Vagina (tissue), 2 donors: ENCODE data around the gene SMG9. TPM values are rescaled to one million over a fixed set of nuclear protein-coding genes. Genes with fewer than 3 reads are reported as not detected.

Source experiments
- DNase-seq, 2 donors: peaks; one replicate each; pipeline ENCODE4 v3.0.0-alpha.2; 2017; ENCODE audit errors: extremely low spot score in 2 of 2
- H3K27ac ChIP-seq: fragments of 200-600 bp; sonication (generic); one replicate; pipeline ENCODE4 v1.5.1; 2019
- H3K27me3 ChIP-seq: fragments of 200-600 bp; sonication (generic); one replicate; pipeline ENCODE4 v1.5.1; 2019
- H3K36me3 ChIP-seq, 2 donors: fragments of 200-600 bp; sonication (generic); one replicate each; pipeline ENCODE4 v1.5.1; 2017 to 2019
- H3K4me1 ChIP-seq: fragments of 200-600 bp; sonication (generic); one replicate; pipeline ENCODE4 v1.5.1; 2019
- H3K4me3 ChIP-seq, 2 donors: fragments of 200-600 bp; sonication (generic); 1 replicate in 1 of 2; 2 replicates in 1 of 2; pipeline ENCODE4 v1.5.1; 2016 to 2019
- H3K9me3 ChIP-seq: fragments of 200-600 bp; sonication (generic); one replicate; pipeline ENCODE4 v1.5.1; 2019
- POLR2A ChIP-seq, 2 donors: fragments of 450-650 bp; IDR thresholded peaks; one replicate each; pipeline ENCODE4 v1.6.1; 2017; ENCODE audit warnings: antibody characterized with exemption in 2 of 2, mild to moderate bottlenecking in 2 of 2, moderate library complexity in 2 of 2
- POLR2AphosphoS5 ChIP-seq, 2 donors: sonication (generic); formaldehyde crosslinking; IDR thresholded peaks; one replicate each; pipeline ENCODE4 v1.9.0; 2017; ENCODE audit warnings: antibody characterized with exemption in 2 of 2, mild to moderate bottlenecking in 2 of 2, low read depth in 1 of 2; ENCODE audit not compliant: insufficient read depth in 1 of 2
- intact Hi-C: fragments of 100-400 bp; cut with DNase I; formaldehyde crosslinking; loops from one replicate; pipeline ENCODE4 v1.15.1; 2023
- total RNA-seq: library from RNA; depleted of rRNA; stranded (reverse); fragments of >200 nt; gene quantifications from one replicate; pipeline ENCODE4 v1.2.3, GENCODE V29; 2016
- TF ChIP-seq, protein P1 (sequence below), 3 experiments: fragments of 450-650 bp in 2 of 3; fragments of 200-600 bp in 1 of 3; sonication (generic) in 1 of 3; IDR thresholded peaks; one replicate each; pipeline ENCODE4 v1.5.1; 2017 to 2019; ENCODE audit warnings: antibody characterized with exemption in 3 of 3, mild to moderate bottlenecking in 2 of 3, moderate library complexity in 2 of 3

Gene SMG9
- total RNA-seq, 1 donor from 2014 or later = 56.5 TPM

DNA sequence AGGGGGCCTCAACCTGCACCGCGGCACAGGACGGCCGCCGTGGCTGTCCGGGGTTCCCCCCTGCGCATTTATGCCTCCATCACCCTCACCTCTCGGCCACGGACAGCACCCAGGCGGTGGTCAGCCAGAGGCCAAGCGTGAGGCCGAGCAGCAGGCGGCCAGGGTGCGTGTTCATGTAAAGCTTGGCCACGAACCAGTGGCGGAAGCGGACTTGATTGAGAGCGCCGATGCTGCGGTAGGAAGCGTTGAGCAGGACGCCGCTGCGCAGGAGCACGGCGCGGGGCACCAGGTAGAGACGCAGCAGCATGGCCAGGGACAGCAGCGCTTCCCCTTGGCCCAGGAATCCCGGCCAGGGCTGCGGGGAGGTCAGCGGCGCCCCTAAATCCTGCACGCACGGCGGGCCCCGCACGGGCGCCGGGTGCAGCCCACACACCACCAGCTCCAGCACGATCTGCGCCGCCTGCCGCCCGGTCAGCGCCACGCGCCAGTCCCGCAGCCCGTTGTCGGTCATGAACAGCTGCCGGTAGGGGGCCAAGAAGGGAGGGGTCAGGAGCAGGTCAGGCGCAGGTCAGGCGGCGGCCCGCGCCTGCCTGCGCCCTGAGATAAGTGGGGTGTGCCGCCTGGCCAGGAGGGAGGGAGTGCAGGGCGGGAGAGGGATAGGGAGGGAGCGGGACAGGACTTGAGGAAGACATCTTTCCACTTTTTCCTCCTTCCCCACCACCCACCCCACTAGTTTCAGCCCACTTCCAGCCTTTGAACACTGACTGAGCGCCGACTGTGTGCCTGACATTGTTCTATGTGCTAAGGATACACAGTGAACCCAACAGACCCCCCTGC lies 19.6 kb upstream of the SMG9 start:
- TF ChIP-seq, protein P1, sequence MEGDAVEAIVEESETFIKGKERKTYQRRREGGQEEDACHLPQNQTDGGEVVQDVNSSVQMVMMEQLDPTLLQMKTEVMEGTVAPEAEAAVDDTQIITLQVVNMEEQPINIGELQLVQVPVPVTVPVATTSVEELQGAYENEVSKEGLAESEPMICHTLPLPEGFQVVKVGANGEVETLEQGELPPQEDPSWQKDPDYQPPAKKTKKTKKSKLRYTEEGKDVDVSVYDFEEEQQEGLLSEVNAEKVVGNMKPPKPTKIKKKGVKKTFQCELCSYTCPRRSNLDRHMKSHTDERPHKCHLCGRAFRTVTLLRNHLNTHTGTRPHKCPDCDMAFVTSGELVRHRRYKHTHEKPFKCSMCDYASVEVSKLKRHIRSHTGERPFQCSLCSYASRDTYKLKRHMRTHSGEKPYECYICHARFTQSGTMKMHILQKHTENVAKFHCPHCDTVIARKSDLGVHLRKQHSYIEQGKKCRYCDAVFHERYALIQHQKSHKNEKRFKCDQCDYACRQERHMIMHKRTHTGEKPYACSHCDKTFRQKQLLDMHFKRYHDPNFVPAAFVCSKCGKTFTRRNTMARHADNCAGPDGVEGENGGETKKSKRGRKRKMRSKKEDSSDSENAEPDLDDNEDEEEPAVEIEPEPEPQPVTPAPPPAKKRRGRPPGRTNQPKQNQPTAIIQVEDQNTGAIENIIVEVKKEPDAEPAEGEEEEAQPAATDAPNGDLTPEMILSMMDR (IDR thresholded peaks at IDR 0.05) = peak in 1 of 3 experiments; percentile 22
- TF ChIP-seq POLR2AphosphoS5 (IDR thresholded peaks at IDR 0.05; ENCODE audit: insufficient read depth in 1 of 2, low read depth in 1 of 2) (no peak), POLR2A (IDR thresholded peaks at IDR 0.05) (no peak)
- DNase-seq = no peak
- H3K27ac ChIP-seq = no peak overlapping the region
- intact Hi-C loops = no loop called here
- no peaks in the 10 kb centered on the region for H3K36me3 ChIP-seq
- no peaks in the 10 kb centered on the region for H3K9me3 ChIP-seq
- peaks cover 39% of the 10 kb centered on the region for H3K4me1 ChIP-seq
- peak overlapping the region; percentile 28 to 42 for H3K4me3 ChIP-seq
- H3K27me3 ChIP-seq = no peaks in the 10 kb centered on the region

DNA sequence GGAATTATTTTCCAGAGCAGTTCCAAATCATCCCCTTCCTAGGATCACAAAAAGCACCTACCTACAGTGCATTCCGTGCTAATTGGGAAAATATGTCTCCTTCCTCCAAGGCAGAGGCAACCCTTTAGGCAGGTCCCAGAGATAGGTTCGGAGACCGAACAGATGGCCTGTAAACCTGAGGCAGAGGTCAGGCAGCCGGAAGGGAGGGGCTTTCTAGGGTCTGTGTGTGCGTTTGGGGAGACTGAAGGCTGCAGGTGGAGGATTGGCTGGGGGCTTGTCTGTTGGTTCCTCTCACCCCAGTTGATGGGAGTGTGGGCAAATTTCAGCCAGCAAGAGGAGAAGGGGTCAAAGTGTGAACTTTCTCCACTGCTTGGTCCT lies 19.0 kb upstream of the SMG9 start:
- H3K27ac ChIP-seq = no peak overlapping the region
- TF ChIP-seq POLR2A (IDR thresholded peaks at IDR 0.05) = no peak
- no peaks in the 10 kb centered on the region for H3K36me3 ChIP-seq
- intact Hi-C loops = no loop called here
- no peak overlapping the region for H3K4me3 ChIP-seq
- no peaks in the 10 kb centered on the region for H3K9me3 ChIP-seq
- DNase-seq = no peak
- no peaks in the 10 kb centered on the region for H3K27me3 ChIP-seq
- peaks cover 33% of the 10 kb centered on the region for H3K4me1 ChIP-seq

DNA sequence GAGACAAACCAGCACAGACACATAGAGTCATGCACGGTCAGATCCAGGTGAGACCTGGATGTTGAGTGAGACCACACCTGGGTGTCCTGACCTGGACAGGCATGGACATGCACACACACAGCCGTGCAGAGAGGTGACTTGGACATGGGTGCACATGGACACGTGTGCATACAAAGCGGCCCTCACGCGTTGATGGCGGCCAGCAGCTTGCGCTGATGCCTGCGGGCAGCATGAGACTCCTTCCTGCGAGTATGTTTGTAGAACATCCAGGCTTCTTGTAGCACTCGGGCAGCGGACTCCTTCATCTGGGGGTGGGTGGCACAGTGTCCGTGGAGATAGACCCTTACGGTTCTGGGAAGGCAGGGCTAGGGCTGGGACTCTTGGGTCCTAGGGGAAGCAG lies 14.5 kb upstream of the SMG9 start:
- peaks cover 20% of the 10 kb centered on the region for H3K4me1 ChIP-seq

DNA sequence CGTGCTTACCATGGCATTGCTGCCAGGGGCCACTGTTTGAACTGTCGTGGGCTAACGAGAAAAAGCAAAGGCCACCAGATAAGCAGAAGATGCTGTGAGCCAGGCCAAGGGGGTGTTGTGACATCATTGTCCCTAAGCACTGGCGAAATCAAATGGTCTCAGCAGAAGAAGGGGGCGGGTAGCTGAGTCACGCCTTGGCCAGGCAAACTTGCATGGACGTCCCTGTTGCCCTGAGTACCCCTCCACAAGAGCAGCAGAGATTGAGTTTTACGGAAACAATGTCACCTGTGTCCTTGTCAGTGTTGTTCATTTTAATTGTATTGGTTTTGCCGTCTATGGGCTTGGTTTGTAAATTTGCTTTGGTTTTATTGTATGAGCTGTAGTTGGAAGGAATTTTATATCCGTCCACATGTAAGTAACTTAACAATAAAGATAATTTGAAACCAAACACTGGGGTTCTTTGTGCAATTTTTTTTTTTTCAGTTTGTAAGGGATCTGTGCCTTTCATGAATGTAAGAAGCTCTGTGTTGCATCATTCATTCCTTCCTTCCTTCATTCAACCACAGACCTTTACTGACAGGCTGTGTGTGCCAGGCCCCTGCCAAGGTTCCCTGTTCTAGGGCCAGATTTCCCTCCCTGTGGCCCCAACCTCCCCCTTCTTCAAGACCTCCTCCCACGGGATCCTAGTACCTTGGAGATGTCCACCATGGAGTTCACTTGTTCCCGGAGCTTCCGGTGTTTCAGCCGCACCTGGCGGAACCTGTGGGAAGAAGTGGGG lies 13.7 kb upstream of the SMG9 start:
- H3K27ac ChIP-seq = no peak overlapping the region
- intact Hi-C loops = no loop called here
- no peak for DNase-seq
- no peaks in the 10 kb centered on the region for H3K36me3 ChIP-seq
- peaks cover 16% of the 10 kb centered on the region for H3K4me1 ChIP-seq
- TF ChIP-seq POLR2A (IDR thresholded peaks at IDR 0.05) (no peak), POLR2AphosphoS5 (IDR thresholded peaks at IDR 0.05; ENCODE audit: insufficient read depth in 1 of 2, low read depth in 1 of 2) (no peak)
- TF ChIP-seq, protein P1 (IDR thresholded peaks at IDR 0.05) = no peak
- H3K4me3 ChIP-seq = no peak overlapping the region
- H3K9me3 ChIP-seq = no peaks in the 10 kb centered on the region
- H3K27me3 ChIP-seq = no peaks in the 10 kb centered on the region

More for the DNA sequence above, 14.5 kb upstream of the SMG9 start:
- TF ChIP-seq POLR2AphosphoS5 (IDR thresholded peaks at IDR 0.05; ENCODE audit: insufficient read depth in 1 of 2, low read depth in 1 of 2) (no peak), POLR2A (IDR thresholded peaks at IDR 0.05) (no peak)
- TF ChIP-seq, protein P1 (IDR thresholded peaks at IDR 0.05) = no peak
- no peak overlapping the region for H3K4me3 ChIP-seq
- no peak for DNase-seq
- no peaks in the 10 kb centered on the region for H3K36me3 ChIP-seq
- intact Hi-C loops = no loop called here
- H3K27ac ChIP-seq = no peak overlapping the region
- no peaks in the 10 kb centered on the region for H3K9me3 ChIP-seq
- H3K27me3 ChIP-seq = no peaks in the 10 kb centered on the region

DNA sequence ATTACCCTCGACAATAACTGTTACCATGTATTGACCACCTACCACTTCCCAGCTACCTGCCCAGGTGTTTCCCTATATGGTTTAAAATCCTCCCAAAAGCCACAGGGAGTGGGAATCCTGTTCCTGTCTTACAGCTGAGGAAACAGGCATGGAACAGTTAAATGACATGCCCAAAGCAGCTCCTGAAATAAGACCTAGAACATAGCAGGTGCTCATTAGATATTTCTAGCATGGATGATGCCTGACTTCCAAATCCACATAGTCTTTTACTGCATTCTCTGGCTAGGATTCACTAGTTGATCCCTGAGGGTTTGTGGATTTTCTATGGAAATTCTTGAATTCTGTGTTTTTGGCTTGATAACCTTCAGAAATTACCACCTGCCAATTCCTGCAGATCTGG lies 13.1 kb upstream of the SMG9 start:
- TF ChIP-seq, protein P1 (IDR thresholded peaks at IDR 0.05) = no peak
- TF ChIP-seq POLR2AphosphoS5 (IDR thresholded peaks at IDR 0.05; ENCODE audit: insufficient read depth in 1 of 2, low read depth in 1 of 2) (no peak), POLR2A (IDR thresholded peaks at IDR 0.05) (no peak)
- Histone ChIP-seq H3K4me3 (no peak overlapping the region), H3K36me3 (no peaks in the 10 kb centered on the region), H3K4me1 (peaks cover 16% of the 10 kb centered on the region), H3K27me3 (no peaks in the 10 kb centered on the region), H3K27ac (no peak overlapping the region), H3K9me3 (no peaks in the 10 kb centered on the region)
- no peak for DNase-seq
- intact Hi-C loops = no loop called here
